Natural killer cell (primary cell): ENCODE measurements around the gene MSTO1. TPM values are rescaled to one million over a fixed set of nuclear protein-coding genes. Genes with fewer than 3 reads are reported as not detected.

Experiments
- ATAC-seq, 3 donors: fragments of 150-1000 bp in 2 of 3; fragments of 200-7000 bp in 1 of 3; cut with Tn5 transposase; 1 replicate in 1 of 3; 2 replicates in 2 of 3; pipeline ENCODE4 v1.10.0; 2021; ENCODE audit warnings: mild to moderate bottlenecking in 2 of 3, moderate library complexity in 2 of 3
- DNase-seq, 2 donors: peaks; one replicate each; pipeline versions ENCODE4 v3.0.0 to v3.0.0-alpha.2; 2013 to 2021; ENCODE audit warnings: mixed read lengths in 1 of 2
- H3K27ac ChIP-seq: one replicate; pipeline ENCODE4 v1.5.1; 2013; ENCODE audit warnings: mild to moderate bottlenecking, low read length
- H3K27me3 ChIP-seq: one replicate; pipeline ENCODE4 v1.6.1; 2013; ENCODE audit warnings: low read length; ENCODE audit not compliant: control insufficient read depth, insufficient read depth
- H3K36me3 ChIP-seq: one replicate; pipeline ENCODE4 v1.6.1; 2013; ENCODE audit warnings: low read length; ENCODE audit not compliant: control insufficient read depth, insufficient read depth
- H3K4me1 ChIP-seq: one replicate; pipeline ENCODE4 v1.6.1; 2013; ENCODE audit warnings: low read length; ENCODE audit not compliant: control insufficient read depth, insufficient read depth
- H3K4me3 ChIP-seq: one replicate; pipeline ENCODE4 v1.5.1; 2013; ENCODE audit warnings: low read length
- H3K9me3 ChIP-seq: one replicate; pipeline ENCODE4 v1.6.1; 2013; ENCODE audit warnings: low read length; ENCODE audit not compliant: control insufficient read depth, insufficient read depth
- H3K27ac Mint-ChIP-seq, 2 donors: one replicate each; pipeline ENCODE4 v1.8.0; 2022; ENCODE audit warnings: mild to moderate bottlenecking in 2 of 2, mixed read lengths in 2 of 2, moderate library complexity in 1 of 2
- H3K27me3 Mint-ChIP-seq, 2 donors: one replicate each; pipeline ENCODE4 v1.8.0; 2022; ENCODE audit warnings: low read depth in 2 of 2, mixed read lengths in 2 of 2
- H3K36me3 Mint-ChIP-seq: one replicate; pipeline ENCODE4 v1.8.0; 2022; ENCODE audit warnings: mixed read lengths
- H3K4me1 Mint-ChIP-seq, 2 donors: one replicate each; pipeline ENCODE4 v1.8.0; 2022; ENCODE audit warnings: mixed read lengths in 2 of 2
- H3K4me3 Mint-ChIP-seq: one replicate; pipeline ENCODE4 v1.8.0; 2022; ENCODE audit warnings: mild to moderate bottlenecking, moderate library complexity, mixed read lengths
- H3K9me3 Mint-ChIP-seq, 2 donors: one replicate each; pipeline ENCODE4 v1.8.0; 2022; ENCODE audit warnings: mixed read lengths in 2 of 2
- CTCF ChIP-seq: fragments of 200-600 bp; IDR thresholded peaks from one replicate; pipeline ENCODE4 v1.8.0; 2022; ENCODE audit warnings: antibody characterized with exemption
- WGBS: methylation state at CpG from one replicate; pipeline ENCODE4 v1.1.7; 2013; ENCODE audit warnings: missing lambda C conversion rate; ENCODE audit not compliant: insufficient coverage; 5-methylcytosine and 5-hydroxymethylcytosine counted together
- intact Hi-C: fragments of 100-400 bp; cut with micrococcal nuclease; formaldehyde crosslinking; loops from one replicate; pipeline ENCODE4 v1.14.2; 2022
- total RNA-seq, 4 donors: library from RNA; stranded (reverse); fragments of 120-200 nt in 1 of 4; gene quantifications; one replicate each; pipeline versions ENCODE4 v1.2.3 to v1.2.4, GENCODE V29; 2013 to 2022

The MSTO1 gene
- total RNA-seq, 3 donors from 2014 or later (not counting 1 experiment from before 2014, with no cell fraction given): 44.7 to 53.6 (median 46.7) TPM

- no peaks in the 10 kb centered on the region for H3K36me3 Mint-ChIP-seq
- H3K27me3 Mint-ChIP-seq: peaks cover 0 to 7% of the 10 kb centered on the region in 2 donors
- DNase-seq (no peak), ATAC-seq (no peak)
- no peak overlapping the region for H3K27ac Mint-ChIP-seq
- H3K27me3 ChIP-seq: no peaks in the 10 kb centered on the region
- no peak overlapping the region for H3K27ac ChIP-seq
- no peaks in the 10 kb centered on the region for H3K4me1 ChIP-seq
- H3K36me3 ChIP-seq: no peaks in the 10 kb centered on the region
- H3K9me3 ChIP-seq: no peaks in the 10 kb centered on the region
- H3K4me3 ChIP-seq: no peak overlapping the region
- no peaks in the 10 kb centered on the region for H3K4me1 Mint-ChIP-seq
- TF ChIP-seq CTCF: no peak
- H3K9me3 Mint-ChIP-seq: no peaks in the 10 kb centered on the region
- intact Hi-C loops: no loop called here
- no peak overlapping the region for H3K4me3 Mint-ChIP-seq
Measured at GRCh38 chr1:155649676-155650075, 39.7 kb downstream of the MSTO1 start.

GRCh38 chr1:155650231-155650757 lies 40.3 kb downstream of the MSTO1 start:
- Mint-ChIP-seq H3K27ac (no peak overlapping the region), H3K27me3 (peaks cover 0 to 7% of the 10 kb centered on the region in 2 donors), H3K36me3 (no peaks in the 10 kb centered on the region), H3K4me3 (no peak overlapping the region), H3K4me1 (no peaks in the 10 kb centered on the region), H3K9me3 (no peaks in the 10 kb centered on the region)
- ATAC-seq (no peak), DNase-seq (no peak)
- no peaks in the 10 kb centered on the region for H3K36me3 ChIP-seq
- H3K4me1 ChIP-seq: no peaks in the 10 kb centered on the region
- no peak overlapping the region for H3K27ac ChIP-seq
- no peak overlapping the region for H3K4me3 ChIP-seq
- no peaks in the 10 kb centered on the region for H3K9me3 ChIP-seq
- H3K27me3 ChIP-seq: no peaks in the 10 kb centered on the region
- intact Hi-C loops: no loop called here
- no peak for TF ChIP-seq CTCF
- 96% methylated on average over 7 of the region's 7 CpGs for WGBS

GRCh38 chr1:155651861-155652661 lies 42.0 kb downstream of the MSTO1 start:
- Mint-ChIP-seq H3K9me3 (no peaks in the 10 kb centered on the region), H3K27me3 (peaks cover 0 to 4% of the 10 kb centered on the region in 2 donors), H3K4me3 (no peak overlapping the region), H3K27ac (no peak overlapping the region), H3K4me1 (peaks cover 0 to 5% of the 10 kb centered on the region in 2 donors), H3K36me3 (no peaks in the 10 kb centered on the region)
- Histone ChIP-seq H3K4me3 (no peak overlapping the region), H3K9me3 (no peaks in the 10 kb centered on the region), H3K27ac (no peak overlapping the region), H3K27me3 (no peaks in the 10 kb centered on the region), H3K36me3 (no peaks in the 10 kb centered on the region), H3K4me1 (no peaks in the 10 kb centered on the region)
- DNase-seq (no peak), ATAC-seq (no peak)
- intact Hi-C loops: no loop called here
- no peak for TF ChIP-seq CTCF
- WGBS: 67% methylated on average over 3 of the region's 3 CpGs
